Hypothalamus (tissue), 51 donors: ENCODE data around the gene ORAI1.
"Not testable (repeated sequence)": the region's sequence is repeated elsewhere in the genome, so short reads cannot be mapped to it uniquely, and the experiment has no call there.

Experiments used
- DNase-seq, 51 donors: peaks; one replicate each; lab custom pipeline; 2025; lab: John Stamatoyannopoulos, UW

The ORAI1 gene

DNA sequence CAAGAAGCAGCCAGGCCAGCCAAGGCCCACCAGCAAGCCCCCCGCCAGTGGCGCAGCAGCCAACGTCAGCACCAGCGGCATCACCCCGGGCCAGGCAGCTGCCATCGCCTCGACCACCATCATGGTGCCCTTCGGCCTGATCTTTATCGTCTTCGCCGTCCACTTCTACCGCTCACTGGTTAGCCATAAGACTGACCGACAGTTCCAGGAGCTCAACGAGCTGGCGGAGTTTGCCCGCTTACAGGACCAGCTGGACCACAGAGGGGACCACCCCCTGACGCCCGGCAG, 15.0 kb downstream of the ORAI1 start:
- DNase-seq, result no peak

DNA sequence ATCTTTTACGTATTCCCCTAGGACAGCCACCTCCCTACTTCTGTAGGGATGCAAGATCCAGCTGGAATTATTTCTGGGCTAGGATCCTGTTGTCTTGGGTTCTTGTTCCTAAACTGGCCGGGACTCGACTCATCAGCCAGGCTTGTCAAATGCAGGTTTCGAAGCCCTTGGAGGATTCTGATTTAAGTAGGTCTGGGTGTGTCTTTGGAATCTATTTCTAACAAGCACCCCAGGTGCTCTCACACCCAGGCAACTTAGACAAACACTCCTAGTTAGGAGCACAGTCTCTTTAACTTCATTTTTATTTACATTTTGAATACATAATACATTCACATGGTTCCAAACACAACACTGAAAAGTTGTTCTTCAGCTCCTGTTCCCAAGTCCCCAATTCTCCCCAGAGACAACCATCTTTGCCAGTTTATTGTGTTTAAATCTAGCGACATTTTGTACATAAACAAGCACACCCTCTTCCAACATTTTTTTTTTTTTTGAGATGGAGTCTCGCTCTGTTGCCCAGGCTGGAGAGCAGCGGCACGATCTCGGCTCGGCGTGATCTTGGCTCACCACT, 22.2 kb downstream of the ORAI1 start:
- DNase-seq, result no peak

DNA sequence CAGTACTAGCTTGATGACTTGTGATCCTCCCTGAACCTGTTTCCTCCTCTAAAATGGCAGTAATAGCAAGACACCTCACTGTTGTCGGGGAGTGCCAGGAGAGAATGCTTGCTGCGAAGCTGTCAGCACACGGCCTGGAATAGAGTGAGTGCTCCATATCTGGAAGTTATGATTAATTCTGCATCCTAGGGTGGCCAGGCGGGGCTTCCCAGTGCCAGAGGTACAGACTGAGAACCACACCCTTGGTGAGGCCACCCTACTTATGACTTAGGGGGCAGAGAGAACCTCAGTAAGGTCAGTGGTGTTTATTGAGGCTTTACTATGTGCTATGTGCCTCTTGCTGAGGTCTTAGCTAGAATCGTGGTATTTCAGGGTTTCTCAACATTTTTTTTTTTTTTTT, 23.0 kb downstream of the ORAI1 start:
- DNase-seq, result no peak

GRCh38 chr12:121649819-121650353, 23.6 kb downstream of the ORAI1 start:
- DNase-seq, result no peak

DNA sequence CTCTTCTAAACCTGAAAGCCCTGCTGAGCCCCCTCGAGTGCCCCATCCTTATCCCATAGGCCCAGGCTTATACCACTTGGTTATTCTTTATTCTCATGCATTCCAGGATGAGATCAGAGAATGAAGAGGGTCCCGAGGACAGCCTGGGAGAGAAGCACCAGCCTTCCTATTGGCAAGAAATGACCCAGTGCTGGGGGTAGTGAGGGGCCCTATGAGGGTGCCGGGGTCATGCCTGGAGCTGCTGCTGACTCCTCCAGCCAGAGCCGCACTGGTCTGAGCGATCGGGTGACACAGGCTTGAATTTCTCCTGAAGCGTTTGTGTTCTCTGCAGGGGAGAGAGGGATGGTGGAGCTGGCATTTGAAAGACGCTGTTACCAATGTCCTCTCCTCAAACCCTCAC, 25.0 kb downstream of the ORAI1 start:
- no peak for DNase-seq

DNA sequence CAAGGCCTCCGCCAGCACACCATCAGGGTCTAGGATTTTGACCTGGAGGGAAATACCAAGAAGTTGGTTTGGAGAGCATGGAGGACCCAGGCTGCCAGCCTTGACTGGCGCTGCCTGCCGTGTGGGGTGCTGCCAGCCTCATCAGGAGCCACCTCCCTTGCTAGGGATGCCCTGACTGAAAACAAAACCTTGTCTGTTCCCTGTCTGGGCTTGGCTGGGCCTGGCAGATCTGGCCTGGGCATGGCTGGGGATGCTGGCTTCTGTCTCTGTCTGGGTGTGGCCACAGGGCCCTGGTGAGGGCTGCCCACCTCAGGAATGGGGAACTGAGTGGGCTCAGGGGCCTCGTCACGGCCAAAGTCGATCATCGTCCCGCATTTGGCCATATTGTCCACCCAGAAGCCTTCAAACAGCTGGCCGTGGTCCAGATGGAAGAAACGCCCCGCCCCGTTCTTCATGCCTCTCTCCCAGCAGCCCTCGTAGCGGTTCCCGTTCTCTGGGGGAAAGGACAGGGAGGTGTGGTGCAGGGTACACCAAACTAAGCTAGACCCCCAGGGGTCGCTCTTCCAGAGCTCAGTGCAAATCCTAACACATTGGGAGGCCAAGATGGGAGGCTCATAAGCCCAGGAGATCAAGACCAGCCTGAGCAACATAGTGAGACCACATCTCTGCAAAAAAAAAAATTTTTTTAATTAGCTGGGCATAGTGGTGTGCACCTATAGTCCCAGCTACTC, 26.6 kb downstream of the ORAI1 start:
- DNase-seq, result no peak

GRCh38 chr12:121653999-121654398, 27.7 kb downstream of the ORAI1 start:
- DNase-seq, result no peak

GRCh38 chr12:121656122-121656521, 29.8 kb downstream of the ORAI1 start:
- no peak for DNase-seq

DNA sequence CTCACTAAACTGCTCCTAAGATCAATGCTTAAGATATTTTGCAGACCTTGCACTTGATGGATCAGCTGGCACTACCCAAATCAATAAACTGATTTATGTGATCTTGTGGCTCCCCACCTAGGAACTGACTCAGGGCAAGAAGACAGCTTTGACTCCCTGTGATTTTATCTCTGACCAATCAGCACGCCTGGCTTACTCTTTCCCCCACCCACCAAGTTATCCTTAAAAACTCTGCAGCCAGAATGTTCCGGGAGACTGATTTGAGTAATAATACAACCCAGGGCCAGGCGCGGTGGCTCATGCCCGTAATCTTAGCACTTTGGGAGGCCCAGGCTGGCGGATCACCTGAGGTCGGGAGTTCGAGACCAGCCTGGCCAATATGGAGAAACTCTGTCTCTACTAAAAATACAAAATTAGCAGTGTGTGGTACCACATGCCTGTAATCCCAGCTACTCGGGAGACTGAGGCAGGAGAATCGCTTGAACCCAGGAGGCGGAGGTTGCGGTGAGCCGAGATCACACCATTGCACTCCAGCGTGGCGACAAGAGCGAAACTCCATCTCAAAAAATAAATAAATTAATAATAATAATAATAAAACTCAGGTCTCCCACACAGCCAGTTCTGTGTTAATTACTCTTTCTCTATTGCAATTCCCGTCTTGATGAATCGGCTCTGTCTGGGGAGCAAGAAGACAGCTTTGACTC, 31.1 kb downstream of the ORAI1 start:
- no peak for DNase-seq

- not testable (repeated sequence) for DNase-seq
Measured at GRCh38 chr12:121661353-121662105, 35.2 kb downstream of the ORAI1 start.

- DNase-seq, result no peak
Measured at GRCh38 chr12:121663610-121663929, 37.2 kb downstream of the ORAI1 start.

DNA sequence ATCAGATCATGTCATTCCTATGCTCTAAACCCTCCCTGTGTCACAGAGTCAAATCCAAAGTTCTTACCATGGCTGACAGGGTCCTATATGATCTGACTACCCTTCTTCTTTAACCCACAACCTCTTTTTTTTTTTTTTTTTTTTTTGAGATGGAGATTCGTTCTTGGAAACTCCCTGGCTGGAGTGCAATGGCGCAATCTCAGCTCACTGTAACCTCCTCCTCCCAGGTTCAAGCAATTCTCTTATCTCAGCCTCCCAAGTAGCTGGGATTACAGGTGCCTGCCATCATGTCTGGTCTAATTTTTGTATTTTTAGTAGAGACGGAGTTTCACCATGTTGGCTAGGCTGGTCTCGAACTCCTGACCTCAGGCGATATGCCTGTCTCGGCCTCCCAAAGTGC, 40.5 kb downstream of the ORAI1 start:
- not testable (repeated sequence) for DNase-seq

DNA sequence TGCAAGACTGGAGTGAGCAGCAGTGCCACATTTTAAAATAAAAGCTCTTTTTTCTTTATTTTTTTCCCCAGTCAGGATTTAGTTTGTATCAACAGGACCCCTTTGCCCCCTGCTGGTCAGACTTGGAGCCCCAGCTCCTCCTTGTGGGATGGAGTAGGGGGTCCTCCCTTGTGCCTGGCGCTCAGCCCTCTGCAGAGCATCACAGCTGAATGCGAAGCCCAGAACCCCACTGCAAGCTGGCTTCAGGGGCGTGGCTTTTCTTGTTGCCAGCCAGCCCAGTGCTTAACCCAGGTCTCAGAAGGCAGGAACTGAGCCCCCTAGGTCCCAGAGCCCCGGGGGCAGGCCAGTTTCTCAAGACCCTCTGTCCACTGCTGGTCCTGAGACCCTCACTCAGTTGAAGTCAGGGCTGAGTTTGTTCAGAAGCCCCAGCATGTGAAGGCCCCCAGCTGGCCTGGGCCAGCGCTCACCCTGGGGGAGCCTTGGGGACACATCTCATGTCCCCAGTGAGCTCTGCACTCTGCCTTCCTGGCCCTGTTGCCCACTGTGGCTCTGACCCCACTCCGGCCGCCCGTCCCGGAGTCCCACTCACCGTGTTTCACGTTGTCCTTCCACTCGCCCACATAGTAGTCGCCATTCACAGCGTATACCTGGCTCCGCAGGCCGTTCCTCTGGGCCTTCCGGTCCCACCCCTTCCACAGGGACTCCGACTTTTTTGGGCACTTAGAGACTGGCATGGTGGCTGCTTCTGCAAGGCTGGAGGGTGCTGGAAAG, 42.6 kb downstream of the ORAI1 start:
- peak in 5 of 51 donors; percentile 6 to 22 (median 7) for DNase-seq

DNA sequence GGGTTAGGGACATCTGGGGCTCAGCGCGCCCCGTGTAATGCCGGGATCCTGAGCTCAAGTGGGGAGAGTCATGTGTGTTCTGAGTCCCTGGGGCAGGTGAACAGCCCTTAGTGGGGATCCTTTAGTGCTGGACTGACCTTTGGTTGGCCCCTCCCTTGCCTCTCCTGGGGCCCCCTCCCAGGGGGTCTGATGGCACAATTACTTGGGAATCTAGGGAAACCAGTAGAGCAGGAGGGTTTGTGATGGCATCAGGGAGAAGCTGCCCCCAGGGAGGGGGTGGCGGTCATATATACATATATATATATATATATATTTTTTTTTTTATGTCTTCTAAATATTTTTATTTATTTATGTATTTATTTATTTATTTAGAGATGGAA, 43.2 kb downstream of the ORAI1 start, which contains the start of gene MORN3:
Gene MORN3 (minus strand): TSS at position 134 of the 380 bp plus-strand sequence. CDS start 171 bp downstream, outside the sequence.
- no peak for DNase-seq

DNA sequence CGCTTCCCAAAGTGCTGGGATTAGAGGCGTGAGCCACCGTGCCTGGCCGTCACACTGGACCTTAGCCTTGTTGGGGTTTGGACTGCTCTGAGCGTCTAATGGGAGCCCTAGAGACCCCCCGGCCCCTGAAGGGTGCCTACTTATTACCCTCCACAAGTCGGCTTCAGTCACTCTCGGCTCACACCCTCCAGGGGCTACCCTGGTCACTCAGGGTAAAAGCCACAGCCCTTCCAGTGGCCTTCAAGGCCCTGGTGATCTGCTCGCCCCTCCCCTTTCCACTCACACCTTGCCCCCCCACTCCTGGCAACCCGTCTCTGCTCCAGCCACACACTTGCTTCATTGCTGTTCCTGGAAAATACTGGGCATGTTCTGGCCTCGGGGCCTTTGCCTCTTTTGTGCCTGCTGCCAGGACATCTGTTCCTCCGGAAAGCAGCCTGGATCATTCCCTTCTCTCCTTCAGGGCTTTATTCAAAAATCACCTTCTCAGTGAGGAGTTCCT, 46.7 kb downstream of the ORAI1 start:
- DNase-seq, result peak in 3 of 51 donors; percentile 8 to 9 (median 9)

GRCh38 chr12:121676190-121676589, 49.9 kb downstream of the ORAI1 start:
- DNase-seq, result no peak

DNA sequence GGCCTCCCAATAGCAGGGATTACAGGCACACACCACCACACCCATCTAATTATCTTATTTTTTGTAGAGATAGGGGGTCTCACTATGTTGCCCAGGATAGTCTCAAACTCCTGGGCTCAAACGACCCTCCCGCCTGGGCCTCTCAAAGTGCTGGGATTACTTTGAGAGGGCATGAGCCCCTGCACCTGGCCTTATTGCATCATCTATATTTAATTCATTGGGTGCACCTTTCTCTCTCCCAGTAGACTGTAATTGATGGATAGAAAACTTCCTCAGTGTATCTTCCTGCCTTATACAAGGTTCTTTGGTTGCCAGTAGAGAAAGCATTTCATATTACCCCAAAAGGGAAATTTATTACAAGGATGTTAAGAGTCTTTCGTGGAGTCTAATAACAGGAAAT, 52.0 kb downstream of the ORAI1 start:
- DNase-seq, result no peak

DNA sequence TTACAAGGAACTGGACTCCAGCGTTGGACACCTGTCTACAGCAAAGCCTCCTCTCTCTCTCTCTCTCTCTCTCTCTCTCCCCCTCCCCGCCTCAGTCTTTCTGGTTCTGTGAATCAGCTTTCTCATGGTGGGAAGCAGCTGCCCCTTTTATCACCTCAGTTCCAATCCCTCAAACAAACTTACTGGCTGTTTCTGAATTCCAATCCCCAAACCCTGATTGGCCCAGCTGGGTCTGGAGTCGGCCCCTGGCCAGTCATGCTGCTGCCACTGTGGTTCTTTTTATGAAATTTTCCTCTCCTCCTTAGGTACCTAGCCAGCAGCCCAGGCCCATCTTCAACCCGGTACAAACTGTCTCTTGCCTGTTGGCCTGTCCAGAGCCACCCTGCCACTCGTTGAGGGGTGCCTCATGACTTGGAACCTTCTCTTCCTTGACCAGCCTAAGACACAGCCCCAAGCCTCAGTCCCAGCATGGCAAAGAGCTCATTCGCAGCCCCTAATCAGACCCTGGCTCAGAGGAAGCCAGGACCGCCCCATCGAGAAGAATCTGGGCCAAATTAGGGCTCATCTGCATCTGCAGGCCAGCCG, 52.5 kb downstream of the ORAI1 start:
- no peak for DNase-seq

- DNase-seq, result peak in 1 of 51 donors; percentile 6
Measured at GRCh38 chr12:121679661-121680197, 53.4 kb downstream of the ORAI1 start.

- no peak for DNase-seq
Measured at GRCh38 chr12:121688966-121689365, 62.6 kb downstream of the ORAI1 start.
